Upper lobe of left lung (tissue), 4 donors: ENCODE results near the gene IMMP2L.

Experiments
- CTCF ChIP-seq, 6 experiments: fragments of 450-650 bp in 4 of 6; fragments of 200-600 bp in 2 of 6; sonication (generic) in 2 of 6; IDR thresholded peaks; one replicate each; pipeline ENCODE4 v1.5.1; 2016 to 2019; ENCODE audit warnings: antibody characterized with exemption in 6 of 6
- EP300 ChIP-seq, 4 donors: sonication (generic); formaldehyde crosslinking; IDR thresholded peaks; one replicate each; pipeline ENCODE4 v1.5.1; 2017; ENCODE audit warnings: antibody characterized with exemption in 4 of 4, control low read depth in 2 of 4
- POLR2AphosphoS5 ChIP-seq, 2 donors: sonication (generic); formaldehyde crosslinking; IDR thresholded peaks; one replicate each; pipeline ENCODE4 v1.5.1; 2017; ENCODE audit warnings: antibody characterized with exemption in 2 of 2

GRCh38 chr7:111198255-111198654 lies 364.0 kb downstream of the IMMP2L start:
- TF ChIP-seq CTCF (IDR thresholded peaks at IDR 0.05) = no peak
- peak in 1 of 4 donors; percentile 44 for TF ChIP-seq EP300 (IDR thresholded peaks at IDR 0.05)
- TF ChIP-seq POLR2AphosphoS5 (IDR thresholded peaks at IDR 0.05) = no peak
